Measurements from ENCODE around the gene MET.

MET gene

DNA sequence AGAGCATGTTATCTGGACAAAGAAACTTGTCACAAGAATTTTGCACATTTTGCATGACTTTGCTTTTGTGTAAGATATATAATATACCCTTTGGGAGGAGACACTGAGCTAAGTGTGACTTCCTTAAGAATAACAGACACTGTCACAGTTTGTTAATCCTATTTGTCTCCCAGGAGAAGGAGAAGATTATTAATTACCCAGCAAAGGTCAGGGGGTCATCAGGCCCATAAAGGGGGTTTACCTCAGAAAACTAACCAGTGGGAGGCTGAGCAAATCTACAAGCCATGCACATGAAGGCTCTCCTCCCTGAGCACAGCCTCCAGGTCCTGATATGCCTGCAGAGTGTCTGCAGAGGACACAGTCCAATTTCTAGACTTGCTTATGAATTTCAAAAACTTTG is 10.1 kb upstream of the MET start:
- in situ Hi-C loops (cut with HindIII; ENCODE audit: low sequenced_read_pairs): loop anchor here (5.0 kb wide), 1 partner anchor 60 kb away; no protein-coding TSS in a partner anchor

DNA sequence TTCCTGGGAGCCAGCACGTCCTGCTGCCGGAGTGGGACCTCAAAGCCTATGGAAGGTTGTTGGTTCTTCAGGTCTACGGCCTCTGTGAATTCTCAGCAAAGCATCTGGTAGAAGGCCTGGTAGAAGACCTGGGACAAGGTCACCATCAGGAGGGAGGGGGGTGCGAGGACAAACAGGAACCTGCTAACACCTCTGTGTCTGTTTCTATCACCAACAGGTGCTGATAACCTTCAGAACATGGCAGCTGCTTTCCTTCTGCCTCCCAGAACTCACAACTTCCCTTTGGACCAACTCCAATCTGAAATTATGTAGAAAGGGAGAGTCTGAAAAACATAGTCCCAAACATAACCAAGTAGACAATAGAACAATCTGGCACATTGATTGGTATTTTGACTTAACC is 8.3 kb upstream of the MET start:
- in situ Hi-C loops (cut with HindIII; ENCODE audit: low sequenced_read_pairs): loop anchor here (5.0 kb wide), 1 partner anchor 61 kb away; no protein-coding TSS in a partner anchor

DNA sequence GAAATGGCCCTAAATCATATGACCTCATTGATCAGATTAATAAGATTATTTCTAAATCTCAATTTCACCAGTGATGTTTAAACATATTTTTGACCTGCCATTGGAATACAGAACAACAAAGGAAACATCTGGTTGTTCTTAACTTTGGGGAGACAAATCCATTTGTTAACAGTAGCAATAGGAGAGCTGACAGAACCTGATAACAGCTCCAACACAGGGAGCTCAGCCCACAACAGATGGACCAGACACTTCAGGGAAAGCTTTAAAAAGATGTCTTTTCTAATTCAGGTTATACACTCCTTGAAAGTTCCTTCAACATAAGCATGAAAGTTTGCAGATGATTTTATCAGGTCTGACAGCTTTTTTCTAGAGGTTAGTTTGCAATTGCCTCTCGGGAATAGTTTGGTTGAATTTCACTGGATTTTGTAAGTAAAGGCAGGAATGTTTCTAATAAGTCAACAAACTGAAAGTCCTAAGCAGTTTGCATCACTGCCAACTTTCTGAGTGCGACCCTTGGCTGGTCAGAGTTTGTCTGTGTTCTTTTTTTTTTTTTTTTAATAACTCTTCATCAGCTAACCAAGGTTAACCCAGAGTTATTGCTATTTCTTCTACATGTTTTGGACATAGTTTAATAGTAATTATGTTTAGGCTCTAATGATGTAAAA is 6.5 kb upstream of the MET start:
- in situ Hi-C loops (cut with HindIII; ENCODE audit: low sequenced_read_pairs): loop anchor here (5.0 kb wide), 2 partner anchors 62 to 127 kb away; no protein-coding TSS in a partner anchor

DNA sequence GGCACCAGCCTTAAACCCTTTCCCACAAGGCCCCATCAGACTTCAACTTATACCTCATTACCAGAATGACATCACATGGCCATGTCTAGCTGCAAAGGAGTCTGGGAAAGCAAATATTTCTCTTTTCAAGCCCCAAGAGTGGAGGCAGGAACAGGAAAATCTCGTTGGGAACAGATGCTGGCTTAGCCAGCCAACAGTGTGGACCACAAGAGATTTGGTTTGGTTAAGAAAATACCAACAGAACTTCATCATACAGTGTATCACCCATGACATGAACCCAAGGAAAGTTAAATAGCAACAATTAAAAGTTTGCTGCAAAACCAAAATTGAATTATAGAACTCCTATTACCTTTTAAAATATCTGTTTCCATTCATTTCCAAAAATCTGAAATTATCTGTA is 2.2 kb upstream of the MET start:
- in situ Hi-C loops (cut with HindIII; ENCODE audit: low sequenced_read_pairs): loop anchor here (5.0 kb wide), 2 partner anchors 58 to 123 kb away; no protein-coding TSS in a partner anchor

DNA sequence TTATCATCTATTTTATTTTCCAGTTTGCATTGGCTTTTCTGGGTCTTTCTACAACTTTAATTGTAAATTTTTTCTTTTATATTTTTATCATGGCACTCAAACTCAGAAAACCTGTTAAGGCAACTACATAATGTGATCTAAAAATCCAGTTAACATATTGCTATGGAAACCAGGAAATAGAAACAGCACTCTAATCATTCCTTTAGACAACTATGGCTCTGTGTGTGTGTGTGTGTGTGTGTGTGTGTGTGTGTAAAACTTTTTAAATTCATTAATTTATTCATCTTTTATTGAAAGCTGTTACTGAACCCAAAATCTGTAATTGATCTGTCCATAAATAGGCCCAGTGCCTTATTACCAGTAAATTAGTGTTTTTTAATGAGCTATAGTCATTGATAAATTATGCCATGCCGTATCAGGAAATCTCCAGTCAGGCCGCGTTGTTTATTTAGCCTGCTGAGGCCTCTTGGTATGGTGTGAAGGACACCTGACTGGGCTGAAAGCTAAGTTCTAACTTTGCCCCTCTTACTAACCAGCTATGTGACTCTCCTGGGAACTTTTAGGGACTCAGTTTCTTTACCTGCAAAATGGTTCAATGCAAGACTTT is 1.5 kb upstream of the MET start:
- in situ Hi-C loops (cut with HindIII; ENCODE audit: low sequenced_read_pairs): no loop called here

DNA sequence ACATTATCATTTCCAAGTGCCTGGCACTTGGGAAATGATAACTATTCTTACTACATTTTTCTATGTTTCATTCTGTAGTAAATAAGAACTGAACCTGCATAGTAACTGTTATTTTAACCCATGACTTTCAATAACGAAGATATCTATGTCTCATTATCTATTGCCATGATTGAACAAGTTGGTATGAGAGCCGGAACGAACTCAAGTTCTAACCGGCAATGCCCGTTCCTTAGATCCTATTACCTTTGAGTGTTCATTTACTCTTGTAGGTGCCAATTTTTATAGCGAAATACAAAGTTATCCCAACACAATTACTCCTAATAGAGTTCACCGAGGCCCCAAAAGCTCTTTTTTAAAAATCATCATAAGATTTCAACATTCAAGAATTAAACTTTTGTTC is 885 bp upstream of the MET start:
- in situ Hi-C loops (cut with HindIII; ENCODE audit: low sequenced_read_pairs): no loop called here

DNA sequence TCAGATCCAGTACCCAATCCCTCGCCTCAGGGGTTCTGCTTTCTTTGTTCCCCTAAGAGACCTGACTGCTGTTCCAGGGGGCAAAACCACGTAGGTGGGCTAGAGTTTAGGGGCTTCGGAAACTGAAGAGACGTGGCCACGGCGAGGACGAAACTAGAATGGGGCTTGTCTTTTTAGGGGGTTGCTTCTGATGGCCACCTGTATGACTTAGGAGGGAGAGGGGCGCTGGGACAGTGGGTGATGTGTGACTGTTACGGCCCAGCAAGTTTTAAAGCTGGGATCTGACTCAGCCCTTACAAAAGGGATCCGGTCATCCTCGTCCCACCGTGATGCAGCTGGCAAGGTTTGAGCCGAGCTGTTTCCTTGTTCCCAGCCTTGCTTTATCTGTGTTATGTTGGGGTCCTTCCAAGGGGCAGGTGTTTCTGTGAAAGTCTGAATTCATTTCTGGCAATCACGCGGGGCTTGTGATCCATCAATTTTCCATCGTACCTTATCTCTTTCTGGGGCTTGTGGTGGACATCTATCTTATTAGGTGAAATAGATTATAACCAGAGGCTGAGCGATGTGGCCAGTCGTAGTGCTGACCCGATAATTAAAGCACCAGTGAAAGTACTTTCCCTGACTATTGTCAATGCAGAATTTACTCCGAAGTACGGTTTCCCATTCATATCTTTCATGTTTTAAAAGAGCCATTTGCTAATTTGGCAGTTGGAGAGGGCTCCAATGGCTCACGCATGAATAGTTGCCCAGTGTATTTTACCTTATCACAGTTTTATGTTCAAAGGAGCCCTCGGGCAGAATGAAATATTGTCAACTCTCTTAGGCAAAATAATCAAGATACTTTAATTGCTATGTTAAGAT is 830 bp downstream of the MET start:
- in situ Hi-C loops (cut with HindIII; ENCODE audit: low sequenced_read_pairs): no loop called here

DNA sequence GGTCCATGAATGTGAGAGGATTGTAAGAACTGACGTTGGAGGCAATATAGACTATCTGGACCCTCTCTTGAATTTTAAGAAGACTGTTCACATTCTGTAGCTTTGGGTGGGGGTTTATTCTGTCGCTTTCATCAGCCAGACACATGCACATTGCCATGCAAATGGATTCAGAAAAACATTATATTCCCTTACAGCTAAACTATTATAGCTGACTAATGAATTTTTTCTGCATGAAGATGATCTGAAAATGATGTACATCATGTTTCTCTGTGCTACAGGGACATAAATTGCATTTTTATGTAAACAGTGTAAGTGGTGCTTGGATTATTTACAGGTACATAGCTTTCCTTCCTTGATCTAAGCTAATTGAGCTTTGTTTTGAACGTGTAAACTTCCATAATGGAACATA is 1.5 kb downstream of the MET start:
- in situ Hi-C loops (cut with HindIII; ENCODE audit: low sequenced_read_pairs): no loop called here

DNA sequence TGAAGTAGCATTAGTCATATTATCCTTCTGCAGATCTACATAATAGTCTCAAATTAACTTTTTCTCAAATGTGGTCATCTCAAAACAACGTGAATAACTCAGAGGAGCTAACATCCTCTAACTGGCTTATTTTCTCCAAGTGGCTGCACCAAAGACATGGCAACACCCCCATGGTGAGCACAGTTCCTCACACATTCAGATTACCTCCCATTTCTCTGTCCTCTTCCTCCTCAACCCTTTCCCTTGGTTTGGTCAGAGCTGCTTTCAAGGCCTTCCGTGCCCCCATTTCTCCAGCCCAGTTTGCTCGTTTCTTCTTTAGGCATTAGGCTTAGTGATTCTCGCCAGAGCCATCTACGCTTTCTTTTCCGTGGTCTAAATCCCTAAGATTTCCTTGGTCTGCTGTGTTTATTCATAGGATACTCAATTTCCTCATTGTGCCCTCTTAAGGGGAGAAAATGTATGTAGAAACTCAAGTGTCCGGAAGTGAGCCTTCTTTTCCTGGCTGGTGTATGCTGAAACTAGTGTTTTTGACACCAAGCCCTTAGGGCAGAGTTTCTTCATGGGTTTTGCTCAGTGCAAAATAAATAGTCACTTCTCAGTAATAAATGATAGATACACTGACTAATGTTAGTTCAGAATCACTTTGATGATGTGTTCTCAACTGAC is 2.6 kb downstream of the MET start:
- in situ Hi-C loops (cut with HindIII; ENCODE audit: low sequenced_read_pairs): no loop called here

DNA sequence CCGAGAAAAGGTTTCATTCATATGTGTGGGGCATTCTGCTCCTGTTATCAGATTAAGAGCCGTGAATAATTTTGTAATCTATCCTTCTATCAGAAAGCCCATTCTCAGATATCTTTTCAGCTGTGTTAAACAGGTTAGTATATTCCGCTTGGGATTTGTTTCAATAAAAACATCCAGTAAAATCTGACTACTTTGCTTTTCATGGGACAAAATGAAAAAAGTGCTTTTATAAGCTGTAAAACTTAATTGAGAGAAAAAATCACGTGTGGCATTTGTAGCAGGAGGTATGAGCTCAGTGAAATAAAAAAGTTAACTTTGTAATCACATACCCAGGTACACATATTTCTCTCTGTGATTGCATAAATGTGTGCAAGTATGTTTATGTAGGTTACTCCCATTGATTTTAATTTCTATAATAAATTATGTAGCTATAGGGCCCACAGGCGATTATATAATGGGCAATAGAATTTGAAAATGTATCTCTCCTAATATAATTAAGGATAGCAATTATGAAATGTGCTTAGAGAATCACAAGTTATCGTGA is 3.9 kb downstream of the MET start:
- in situ Hi-C loops (cut with HindIII; ENCODE audit: low sequenced_read_pairs): no loop called here

DNA sequence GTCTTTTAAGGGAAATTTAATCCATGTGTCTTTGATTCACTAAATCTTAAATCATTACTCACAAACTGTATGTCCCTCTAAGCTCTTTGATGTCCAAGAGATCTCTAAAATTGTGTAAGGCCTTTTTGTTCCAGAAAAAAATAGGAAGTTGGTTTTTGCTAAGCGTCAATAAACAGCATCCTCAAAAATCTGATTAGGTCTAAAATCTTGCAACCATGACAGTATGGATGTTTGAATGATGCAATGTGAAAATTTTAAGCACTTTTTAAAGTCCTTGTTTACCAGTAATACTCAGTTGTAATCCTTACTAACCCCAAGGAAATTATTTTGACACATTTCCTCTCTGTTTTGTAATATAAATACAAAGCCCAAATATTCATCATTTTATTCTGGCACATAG is 6.8 kb downstream of the MET start:
- in situ Hi-C loops (cut with HindIII; ENCODE audit: low sequenced_read_pairs): no loop called here

DNA sequence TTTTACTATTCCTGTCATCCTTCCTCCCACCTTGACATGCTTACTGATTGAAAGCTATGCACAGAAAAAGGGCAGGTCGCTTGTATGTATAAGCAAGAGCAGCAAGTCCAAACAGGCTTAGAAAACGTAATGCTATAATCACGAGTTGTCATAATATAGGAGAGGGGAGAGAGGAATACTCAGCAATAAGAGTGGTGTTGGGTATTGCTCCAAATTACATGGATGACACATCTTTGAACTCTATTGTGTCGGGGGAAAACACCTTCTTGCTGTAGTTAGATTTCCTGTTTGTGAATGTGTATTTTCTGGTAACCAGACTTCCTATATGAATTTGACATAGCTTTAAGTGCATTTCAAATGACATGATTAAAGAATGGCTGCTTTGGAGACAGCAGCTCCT is 7.5 kb downstream of the MET start:
- in situ Hi-C loops (cut with HindIII; ENCODE audit: low sequenced_read_pairs): no loop called here

DNA sequence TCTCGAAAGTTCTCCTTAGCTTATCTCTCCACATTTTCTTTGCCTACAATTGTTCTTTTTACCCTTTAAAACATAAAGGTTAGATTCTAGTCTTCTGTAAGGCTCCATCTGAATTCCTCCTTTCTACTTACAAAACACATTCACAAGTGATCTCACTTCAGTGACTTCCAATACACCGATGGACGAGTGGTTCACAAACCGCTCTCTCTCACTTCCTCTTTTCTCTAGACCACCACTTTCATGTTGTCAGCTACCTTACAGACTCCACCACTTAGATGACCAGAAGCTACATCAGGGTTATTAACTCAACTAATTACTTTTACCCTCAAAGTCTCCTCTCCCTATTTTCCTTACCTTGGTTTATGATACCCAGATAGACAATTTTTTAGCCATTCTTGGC is 11.8 kb downstream of the MET start:
- in situ Hi-C loops (cut with HindIII; ENCODE audit: low sequenced_read_pairs): no loop called here

DNA sequence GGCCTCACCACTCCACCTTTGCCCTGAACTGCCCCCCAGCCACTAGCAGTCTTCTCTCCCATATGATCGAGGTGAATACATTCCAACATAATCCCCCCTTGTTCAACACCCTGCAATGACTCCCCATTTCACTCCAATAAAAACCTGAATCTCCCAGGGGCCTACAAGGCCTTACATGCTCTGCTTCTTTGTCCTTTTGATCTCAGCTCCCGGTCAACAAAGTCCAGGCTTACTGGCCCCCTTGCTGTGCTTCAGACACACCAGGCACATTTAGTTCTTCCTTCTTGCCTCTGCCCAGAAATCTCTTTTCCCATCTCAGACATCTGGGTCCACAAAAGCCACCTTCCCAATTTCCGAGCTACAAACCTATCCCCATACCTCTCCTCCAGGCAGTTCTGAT is 14.0 kb downstream of the MET start:
- in situ Hi-C loops (cut with HindIII; ENCODE audit: low sequenced_read_pairs): no loop called here

DNA sequence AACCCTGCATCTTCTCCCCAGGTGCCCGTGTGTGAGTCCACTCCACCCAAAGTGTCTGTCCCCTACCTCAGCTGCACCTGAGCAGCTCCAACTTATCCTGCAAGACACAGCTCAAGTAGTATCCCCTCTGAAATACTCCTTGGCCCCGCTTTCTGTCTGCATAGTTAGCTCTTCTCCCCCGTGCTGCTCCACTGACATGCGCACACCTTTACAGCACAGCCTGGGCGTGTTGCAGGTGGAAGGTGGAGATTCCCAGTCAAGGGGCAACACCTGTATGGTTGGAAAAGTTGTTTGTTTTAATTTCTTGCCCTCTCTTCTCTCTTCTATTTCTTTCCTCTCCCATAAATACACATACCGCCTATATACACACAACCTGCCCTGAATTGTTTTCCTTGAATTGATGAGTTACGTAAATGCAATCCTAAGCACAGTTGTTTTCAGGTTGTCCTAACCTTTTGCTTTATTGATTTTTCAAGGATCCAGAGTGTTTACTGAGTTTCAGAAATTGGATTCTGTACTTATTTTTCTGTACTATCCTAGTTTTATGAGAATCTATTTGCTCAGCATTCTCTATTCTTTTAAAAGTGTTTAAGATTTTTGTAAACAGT is 14.9 kb downstream of the MET start:
- in situ Hi-C loops (cut with HindIII; ENCODE audit: low sequenced_read_pairs): no loop called here

DNA sequence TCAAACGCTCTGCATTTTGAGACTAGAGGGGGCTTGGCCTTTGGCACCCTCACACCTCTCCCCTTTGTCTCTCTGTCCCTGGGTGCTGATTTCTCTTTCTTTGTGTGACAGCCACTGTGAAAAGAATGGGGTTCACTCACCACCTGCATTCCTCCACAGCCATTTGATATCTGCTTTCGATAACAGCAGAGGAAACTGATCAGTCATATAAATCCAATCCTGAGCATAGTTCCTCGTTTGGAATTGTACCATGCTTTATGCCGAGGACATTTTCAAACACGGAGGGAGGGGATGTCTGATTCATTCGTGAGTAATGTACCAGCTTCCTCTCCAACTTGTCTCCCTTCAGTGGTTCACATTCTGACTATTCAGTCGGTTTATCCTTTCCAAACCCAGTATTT is 15.8 kb downstream of the MET start:
- in situ Hi-C loops (cut with HindIII; ENCODE audit: low sequenced_read_pairs): no loop called here

DNA sequence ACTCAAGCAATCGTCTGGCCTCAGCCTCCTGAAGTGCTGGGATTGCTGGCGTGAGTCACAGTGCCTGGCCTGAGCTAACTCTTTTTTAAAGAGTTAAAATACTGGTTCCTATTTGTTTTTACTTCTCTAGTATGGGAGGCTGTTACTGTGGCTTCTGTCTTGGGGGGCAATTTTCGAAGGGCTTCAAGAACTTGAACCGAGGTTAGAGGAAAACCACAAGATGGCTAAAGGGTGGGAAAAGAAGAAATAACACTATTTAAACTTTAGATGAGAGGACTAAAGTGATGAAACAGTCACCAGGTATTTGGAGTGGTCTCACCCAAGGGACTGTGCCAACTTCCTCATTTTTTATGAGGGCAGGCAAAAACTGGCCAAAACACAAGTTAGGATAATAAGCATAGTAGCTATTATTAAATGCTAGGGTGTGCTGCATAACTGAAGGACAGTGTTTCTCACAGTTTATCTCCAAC is 17.8 kb downstream of the MET start:
- in situ Hi-C loops (cut with HindIII; ENCODE audit: low sequenced_read_pairs): no loop called here

DNA sequence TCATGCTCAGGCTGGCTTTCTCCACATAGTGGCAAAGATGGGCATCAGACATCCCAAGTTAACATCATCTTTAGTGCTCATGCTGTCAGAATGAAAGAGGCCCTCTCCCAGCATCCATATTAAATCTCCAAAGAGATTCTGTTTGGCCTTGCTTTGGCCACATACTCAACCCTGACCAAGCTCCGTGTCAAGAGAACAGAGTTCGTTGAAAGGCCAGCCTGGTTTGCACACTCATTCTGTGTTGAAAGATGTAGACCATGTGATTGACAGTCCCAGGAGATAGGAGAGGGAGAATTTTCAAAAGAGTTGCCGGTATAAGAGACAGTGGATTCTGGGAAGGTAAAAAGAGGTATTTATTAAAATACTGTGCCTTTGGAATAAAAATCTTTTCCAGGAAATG is 19.7 kb downstream of the MET start:
- in situ Hi-C loops (cut with HindIII; ENCODE audit: low sequenced_read_pairs): no loop called here

DNA sequence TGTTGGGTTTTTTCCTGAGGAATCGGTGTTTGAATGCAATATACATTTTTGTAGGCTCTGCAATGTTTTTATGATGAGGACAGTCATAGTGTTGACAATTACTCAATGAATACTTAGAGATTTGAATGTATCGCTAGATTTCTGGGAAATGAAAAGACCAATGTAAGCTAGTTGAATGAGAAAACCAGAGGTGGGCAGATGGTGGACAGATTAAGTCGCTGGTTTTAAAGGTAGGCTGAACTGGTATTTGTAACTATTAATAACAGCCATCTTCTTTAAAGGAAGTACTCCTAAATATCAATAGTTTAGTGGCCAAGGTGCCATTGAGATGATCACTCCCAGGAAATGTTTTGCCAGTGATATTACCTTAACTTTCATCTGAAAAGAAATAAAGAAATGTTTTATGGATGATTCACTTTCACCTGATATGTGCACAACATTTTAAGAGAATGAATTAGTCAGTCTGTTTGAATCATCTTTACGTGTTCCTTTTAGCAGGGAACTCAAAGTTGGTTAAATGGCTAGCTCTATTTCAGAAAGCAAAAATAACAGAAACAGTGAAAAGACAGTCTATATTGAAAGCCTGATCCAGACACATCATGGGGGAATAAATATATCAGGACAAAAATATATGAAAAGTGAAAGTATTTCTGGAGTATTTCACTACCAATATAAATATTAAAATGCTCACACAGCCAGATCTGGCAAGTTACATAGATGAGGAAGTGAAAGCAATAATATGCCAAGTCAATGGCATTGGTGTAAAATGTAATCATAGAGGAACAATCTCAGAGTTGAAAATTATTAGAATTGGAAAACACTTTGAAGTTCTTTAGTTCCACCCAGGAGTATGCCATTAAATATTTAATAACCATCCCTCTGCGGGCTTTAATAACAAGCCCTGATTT is 20.7 kb downstream of the MET start:
- in situ Hi-C loops (cut with HindIII; ENCODE audit: low sequenced_read_pairs): no loop called here

Measured in endothelial cell of hepatic sinusoid (primary cell).